ENCODE measurements around the gene POLDIP2. TPM values are rescaled to one million over a fixed set of nuclear protein-coding genes. Genes with fewer than 3 reads are reported as not detected.

The POLDIP2 gene
- total and polyA plus RNA-seq, 7 experiments from 2014 or later, result 27.9 to 89.3 (median 31.1) TPM

DNA sequence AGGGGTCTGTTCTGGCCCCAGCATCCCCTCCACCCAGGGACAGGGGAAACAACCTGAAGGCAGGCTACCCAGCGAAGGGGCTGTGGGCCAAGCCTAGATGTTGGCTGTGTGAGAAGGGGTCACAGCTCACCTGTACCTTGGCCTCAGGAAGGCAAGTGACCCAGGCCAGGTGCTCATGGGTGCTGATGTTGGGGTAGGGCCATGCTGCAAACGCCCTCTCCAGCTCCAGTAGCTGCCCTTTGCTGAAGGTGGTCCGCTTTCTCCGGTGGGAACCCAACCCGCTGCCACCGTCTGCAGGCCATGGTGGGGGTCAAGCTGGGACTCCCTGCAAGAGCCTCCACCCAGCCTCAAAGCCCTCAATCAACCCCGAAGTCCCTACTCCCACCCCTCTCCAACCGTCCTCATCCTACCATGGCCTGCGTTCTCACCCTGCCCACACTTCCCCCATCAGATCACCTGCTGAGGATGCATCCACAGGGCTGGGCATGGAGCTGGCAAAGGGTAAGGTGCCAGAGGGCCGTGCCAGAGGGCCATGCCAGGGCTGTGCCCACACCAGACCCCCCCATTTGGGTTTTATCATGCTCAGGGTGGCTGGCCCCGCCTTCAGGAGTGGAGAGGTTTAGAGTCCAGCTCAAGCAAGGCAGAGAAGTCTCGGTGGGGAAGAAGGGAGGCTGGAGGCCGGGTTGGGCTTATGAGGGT, 7.5 kb upstream of the POLDIP2 start, which contains the start of gene SEBOX:
SEBOX (minus strand) TSS at position 535 of the 699 bp plus-strand sequence; CDS start at position 487, 48 bp downstream.
- ChIA-PET CTCF (no interaction called here), POLR2A (no interaction called here)
- H3K36me3 Mint-ChIP-seq, result peaks cover 0 to 12% (median 9%) of the 10 kb centered on the region in 5 donors
- H3K4me1 Mint-ChIP-seq, result no peaks in the 10 kb centered on the region
- intact Hi-C loops (cut with micrococcal nuclease), result no loop called here
- no peaks in the 10 kb centered on the region for H3K27me3 Mint-ChIP-seq
- no peaks in the 10 kb centered on the region for H3K27me3 ChIP-seq (ENCODE audit: control insufficient read depth in 2 of 2, insufficient read depth in 2 of 2, low read length in 2 of 2)
- no peak for DNase-seq
- no peak for ATAC-seq
- no peaks in the 10 kb centered on the region for H3K9me3 Mint-ChIP-seq
- no peaks in the 10 kb centered on the region for H3K4me1 ChIP-seq (ENCODE audit: control insufficient read depth in 2 of 2, insufficient read depth in 2 of 2, low read length in 2 of 2)
- peaks cover 13 to 57% (median 26%) of the 10 kb centered on the region in 3 experiments for H3K36me3 ChIP-seq (ENCODE audit: control insufficient read depth in 2 of 3, insufficient read depth in 3 of 3, low read length in 3 of 3)
- no peak within 1 kb of the TSS for H3K4me3 ChIP-seq (ENCODE audit: low read length)
- peak within 1 kb of the TSS in 2 of 9 donors; percentile 22 to 69 for H3K27ac Mint-ChIP-seq
- H3K4me3 Mint-ChIP-seq, result no peak within 1 kb of the TSS
- no peaks in the 10 kb centered on the region for H3K9me3 ChIP-seq (ENCODE audit: control insufficient read depth in 2 of 3, low read length in 3 of 3)
- no peak within 1 kb of the TSS for H3K27ac ChIP-seq (ENCODE audit: low read depth, low read length)

DNA sequence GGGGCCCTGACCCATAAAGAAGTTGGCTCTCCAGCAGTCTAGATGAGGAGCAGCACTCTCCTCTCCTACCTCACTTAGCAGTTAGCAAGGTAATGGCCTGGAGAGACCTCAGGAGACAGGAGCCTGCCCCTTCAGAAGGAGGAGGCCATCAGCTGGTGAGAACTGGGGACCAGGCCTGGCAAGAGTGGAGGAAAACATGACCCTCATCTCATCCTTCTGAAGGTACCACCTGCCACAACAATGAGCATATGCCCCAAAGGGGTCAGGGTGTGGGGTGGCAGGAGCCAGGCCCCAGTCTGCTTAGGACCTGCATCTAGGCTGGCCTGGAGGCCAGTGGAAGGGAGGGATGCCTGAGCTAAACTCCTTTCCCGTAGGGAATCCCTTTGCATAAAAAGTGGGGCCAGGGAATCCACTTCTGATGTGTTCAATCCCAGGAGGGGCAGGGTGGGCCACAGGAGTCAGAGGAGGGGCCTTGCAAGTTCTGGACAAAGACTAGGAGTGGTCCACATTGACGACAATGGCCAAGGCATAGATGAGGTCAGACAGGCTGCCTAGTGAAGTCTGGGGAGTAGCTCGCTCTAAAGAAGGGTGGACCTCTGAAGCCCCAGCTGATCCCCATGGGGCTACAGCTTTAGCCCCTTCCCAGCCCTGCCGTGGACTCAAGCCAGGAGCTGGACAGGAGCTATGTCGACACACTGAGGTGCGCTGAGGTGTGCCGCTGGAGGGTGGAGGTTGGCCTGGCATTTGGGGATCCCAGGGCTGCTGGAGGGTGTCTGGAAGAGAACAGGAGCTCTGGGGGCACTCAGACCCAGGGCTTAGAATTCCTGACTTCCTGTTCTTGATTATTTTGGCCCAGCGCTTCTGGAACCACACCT, 6.7 kb upstream of the POLDIP2 start:
- Histone ChIP-seq H3K36me3 (ENCODE audit: control insufficient read depth in 2 of 3, insufficient read depth in 3 of 3, low read length in 3 of 3) (peaks cover 13 to 63% (median 26%) of the 10 kb centered on the region in 3 experiments), H3K4me3 (ENCODE audit: low read length) (no peak overlapping the region), H3K9me3 (ENCODE audit: control insufficient read depth in 2 of 3, low read length in 3 of 3) (no peaks in the 10 kb centered on the region), H3K4me1 (ENCODE audit: control insufficient read depth in 2 of 2, insufficient read depth in 2 of 2, low read length in 2 of 2) (no peaks in the 10 kb centered on the region), H3K27ac (ENCODE audit: low read depth, low read length) (no peak overlapping the region), H3K27me3 (ENCODE audit: control insufficient read depth in 2 of 2, insufficient read depth in 2 of 2, low read length in 2 of 2) (no peaks in the 10 kb centered on the region)
- ATAC-seq (no peak), DNase-seq (no peak)
- H3K27me3 Mint-ChIP-seq, result no peaks in the 10 kb centered on the region
- no peaks in the 10 kb centered on the region for H3K9me3 Mint-ChIP-seq
- CTCF ChIA-PET, result no interaction called here
- POLR2A ChIA-PET, result interaction anchor here (1.2 kb wide), 1 partner anchor 28 kb away, joined by 3 read pairs; the partner anchor contains the start of gene TNFAIP1
- intact Hi-C loops (cut with micrococcal nuclease), result no loop called here
- peaks cover 0 to 17% (median 11%) of the 10 kb centered on the region in 5 donors for H3K36me3 Mint-ChIP-seq
- H3K27ac Mint-ChIP-seq, result peak overlapping the region in 1 of 9 donors; percentile 22
- H3K4me3 Mint-ChIP-seq, result no peak overlapping the region
- H3K4me1 Mint-ChIP-seq, result peaks cover 0 to 4% (median 0%) of the 10 kb centered on the region in 7 donors

DNA sequence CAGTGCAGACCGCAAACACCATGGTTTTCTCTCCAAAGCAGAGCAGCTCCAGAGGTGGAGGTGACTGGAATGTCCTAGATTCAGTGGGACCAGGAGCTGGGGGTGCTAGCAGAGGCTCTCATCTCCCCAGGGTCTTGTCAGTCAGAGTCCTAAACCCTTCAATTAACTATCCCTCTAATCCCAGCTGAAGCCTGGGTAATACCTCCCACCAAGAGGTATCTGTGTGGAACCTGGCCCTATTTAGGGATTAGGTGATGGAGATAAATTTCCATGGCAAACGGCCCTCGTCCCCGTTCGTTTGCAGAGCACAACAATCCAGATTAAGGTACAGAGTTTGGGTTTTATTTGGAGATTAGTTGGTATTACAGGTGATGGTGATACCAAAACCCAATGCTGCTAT, 5.9 kb upstream of the POLDIP2 start:
- Histone ChIP-seq H3K9me3 (ENCODE audit: control insufficient read depth in 2 of 3, low read length in 3 of 3) (no peaks in the 10 kb centered on the region), H3K4me1 (ENCODE audit: control insufficient read depth in 2 of 2, insufficient read depth in 2 of 2, low read length in 2 of 2) (peaks cover 4 to 6% of the 10 kb centered on the region in 2 donors), H3K4me3 (ENCODE audit: low read length) (no peak overlapping the region), H3K27me3 (ENCODE audit: control insufficient read depth in 2 of 2, insufficient read depth in 2 of 2, low read length in 2 of 2) (no peaks in the 10 kb centered on the region), H3K27ac (ENCODE audit: low read depth, low read length) (no peak overlapping the region), H3K36me3 (ENCODE audit: control insufficient read depth in 2 of 3, insufficient read depth in 3 of 3, low read length in 3 of 3) (peaks cover 13 to 63% (median 26%) of the 10 kb centered on the region in 3 experiments)
- H3K27me3 Mint-ChIP-seq, result no peaks in the 10 kb centered on the region
- H3K4me1 Mint-ChIP-seq, result peaks cover 1 to 11% (median 4%) of the 10 kb centered on the region in 7 donors
- peaks cover 0 to 17% (median 11%) of the 10 kb centered on the region in 5 donors for H3K36me3 Mint-ChIP-seq
- H3K27ac Mint-ChIP-seq, result no peak overlapping the region
- H3K9me3 Mint-ChIP-seq, result no peaks in the 10 kb centered on the region
- intact Hi-C loops (cut with micrococcal nuclease), result no loop called here
- POLR2A ChIA-PET, result interaction anchor here (0.6 to 1.2 kb wide), 3 partner anchors 27 to 430 kb away, joined by 3 read pairs; partner anchors contain the start of genes IFT20 and TNFAIP1
- no peak overlapping the region for H3K4me3 Mint-ChIP-seq
- DNase-seq (no peak), ATAC-seq (no peak)
- CTCF ChIA-PET, result interaction anchor here (0.6 kb wide), 1 partner anchor 21 kb away, joined by 3 read pairs; no protein-coding TSS in a partner anchor

DNA sequence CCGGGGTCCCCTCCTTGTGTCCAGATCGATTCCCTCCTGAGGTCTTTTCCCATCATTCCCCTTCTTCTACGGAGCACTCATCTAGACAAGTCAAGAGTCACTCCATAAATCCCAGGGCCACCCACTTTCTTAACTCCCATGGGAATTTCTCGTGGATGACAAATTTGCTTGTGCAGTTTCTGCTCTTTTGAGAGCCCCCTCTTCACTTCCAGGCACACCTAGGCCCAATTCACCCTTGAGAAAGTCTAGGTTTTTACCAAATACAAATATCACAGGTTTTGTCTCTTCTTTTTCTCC, 522 bp upstream of the POLDIP2 start:
- Mint-ChIP-seq H3K27ac (peak overlapping the region; percentile 89 to 97 (median 94)), H3K4me3 (peak overlapping the region; percentile 91 to 98 (median 94)), H3K9me3 (peaks cover 0 to 3% (median 0%) of the 10 kb centered on the region in 11 donors), H3K4me1 (peaks cover 19 to 40% (median 29%) of the 10 kb centered on the region in 7 donors), H3K27me3 (no peaks in the 10 kb centered on the region), H3K36me3 (peaks cover 4 to 26% (median 12%) of the 10 kb centered on the region in 5 donors)
- DNase-seq (no peak), ATAC-seq (no peak)
- Histone ChIP-seq H3K27me3 (ENCODE audit: control insufficient read depth in 2 of 2, insufficient read depth in 2 of 2, low read length in 2 of 2) (no peaks in the 10 kb centered on the region), H3K9me3 (ENCODE audit: control insufficient read depth in 2 of 3, low read length in 3 of 3) (no peaks in the 10 kb centered on the region), H3K36me3 (ENCODE audit: control insufficient read depth in 2 of 3, insufficient read depth in 3 of 3, low read length in 3 of 3) (peaks cover 16 to 57% (median 35%) of the 10 kb centered on the region in 3 experiments), H3K4me3 (ENCODE audit: low read length) (peak overlapping the region; percentile 80), H3K4me1 (ENCODE audit: control insufficient read depth in 2 of 2, insufficient read depth in 2 of 2, low read length in 2 of 2) (peaks cover 17 to 21% of the 10 kb centered on the region in 2 donors), H3K27ac (ENCODE audit: low read depth, low read length) (peak overlapping the region; percentile 90)
- intact Hi-C loops (cut with micrococcal nuclease), result loop anchor here (1.0 to 2.0 kb wide), 5 partner anchors 13 to 39 kb away; partner anchors contain the start of genes IFT20 (in 2 of the 2), SARM1 (in 2 of the 2), TMEM97 (in 2 of the 2) and TNFAIP1 (in 2 of the 2)
- CTCF ChIA-PET, result interaction anchor here (1.2 to 3.3 kb wide), 2 partner anchors 22 to 59 kb away, joined by 4 to 14 read pairs; partner anchors contain the start of genes IFT20 and TNFAIP1
- POLR2A ChIA-PET, result interaction anchor here (0.6 to 4.8 kb wide), 18 partner anchors 10 to 540 kb away, joined by 3 to 75 read pairs (median 3); partner anchors contain the start of genes FLOT2, IFT20, SARM1 and SLC46A1

DNA sequence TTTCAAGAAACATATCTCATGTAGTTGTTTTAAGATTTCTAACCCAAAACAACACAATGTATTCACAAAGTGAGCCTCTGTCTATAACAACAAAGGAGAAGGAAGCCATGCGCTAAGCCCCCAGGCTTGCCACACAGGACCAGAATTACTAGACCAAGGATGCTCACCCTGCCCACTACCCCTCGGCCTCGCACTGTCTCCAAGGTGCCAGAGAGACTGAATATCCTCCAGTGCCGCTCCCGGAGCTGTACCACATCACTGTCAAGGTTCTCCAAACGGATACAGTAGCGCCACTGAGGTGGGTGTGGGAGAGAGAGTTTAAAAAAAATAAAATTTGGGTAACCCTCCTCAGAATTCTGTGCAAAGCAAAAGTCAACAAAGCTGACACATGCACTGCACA, 7.1 kb downstream of the POLDIP2 start:
- Mint-ChIP-seq H3K27me3 (no peaks in the 10 kb centered on the region), H3K4me3 (no peak overlapping the region), H3K27ac (peak overlapping the region in 2 of 9 donors; percentile 7 to 21), H3K9me3 (no peaks in the 10 kb centered on the region), H3K4me1 (peaks cover 0 to 5% (median 4%) of the 10 kb centered on the region in 7 donors), H3K36me3 (peaks cover 4 to 30% (median 19%) of the 10 kb centered on the region in 5 donors)
- CTCF ChIA-PET, result interaction anchor here (0.7 to 1.2 kb wide), 2 partner anchors 14 to 598 kb away, joined by 3 to 4 read pairs; partner anchors contain the start of gene TNFAIP1
- no peaks in the 10 kb centered on the region for H3K4me1 ChIP-seq (ENCODE audit: control insufficient read depth in 2 of 2, insufficient read depth in 2 of 2, low read length in 2 of 2)
- no peak for DNase-seq
- H3K27me3 ChIP-seq (ENCODE audit: control insufficient read depth in 2 of 2, insufficient read depth in 2 of 2, low read length in 2 of 2), result no peaks in the 10 kb centered on the region
- POLR2A ChIA-PET, result no interaction called here
- H3K9me3 ChIP-seq (ENCODE audit: control insufficient read depth in 2 of 3, low read length in 3 of 3), result no peaks in the 10 kb centered on the region
- peaks cover 20 to 96% (median 31%) of the 10 kb centered on the region in 3 experiments for H3K36me3 ChIP-seq (ENCODE audit: control insufficient read depth in 2 of 3, insufficient read depth in 3 of 3, low read length in 3 of 3)
- intact Hi-C loops (cut with micrococcal nuclease), result no loop called here
- no peak overlapping the region for H3K27ac ChIP-seq (ENCODE audit: low read depth, low read length)
- ATAC-seq, result no peak
- H3K4me3 ChIP-seq (ENCODE audit: low read length), result no peak overlapping the region

GRCh38 chr17:28348979-28349378, 8.3 kb downstream of the POLDIP2 start:
- Histone ChIP-seq H3K4me1 (ENCODE audit: control insufficient read depth in 2 of 2, insufficient read depth in 2 of 2, low read length in 2 of 2) (no peaks in the 10 kb centered on the region), H3K36me3 (ENCODE audit: control insufficient read depth in 2 of 3, insufficient read depth in 3 of 3, low read length in 3 of 3) (peaks cover 20 to 99% (median 27%) of the 10 kb centered on the region in 3 experiments), H3K4me3 (ENCODE audit: low read length) (no peak overlapping the region), H3K27me3 (ENCODE audit: control insufficient read depth in 2 of 2, insufficient read depth in 2 of 2, low read length in 2 of 2) (no peaks in the 10 kb centered on the region), H3K27ac (ENCODE audit: low read depth, low read length) (no peak overlapping the region), H3K9me3 (ENCODE audit: control insufficient read depth in 2 of 3, low read length in 3 of 3) (no peaks in the 10 kb centered on the region)
- H3K4me3 Mint-ChIP-seq, result no peak overlapping the region
- ChIA-PET CTCF (no interaction called here), POLR2A (interaction anchor here (1.3 to 3.0 kb wide), 2 partner anchors 8 to 13 kb away, joined by 8 to 15 read pairs; partner anchors contain the start of genes IFT20, POLDIP2 and TNFAIP1)
- H3K27me3 Mint-ChIP-seq, result no peaks in the 10 kb centered on the region
- DNase-seq, result no peak
- H3K4me1 Mint-ChIP-seq, result no peaks in the 10 kb centered on the region
- no peaks in the 10 kb centered on the region for H3K9me3 Mint-ChIP-seq
- H3K36me3 Mint-ChIP-seq, result peaks cover 0 to 25% (median 19%) of the 10 kb centered on the region in 5 donors
- no peak for ATAC-seq
- H3K27ac Mint-ChIP-seq, result peak overlapping the region in 1 of 9 donors; percentile 38
- intact Hi-C loops (cut with micrococcal nuclease), result no loop called here
